Progenitor cell of endocrine pancreas (in vitro differentiated cells): Measurements from ENCODE around the gene PHF21A. TPM values are rescaled to one million over a fixed set of nuclear protein-coding genes. Genes with fewer than 3 reads are reported as not detected.

ENCODE experiments used
- DNase-seq: peaks from one replicate; pipeline ENCODE4 v3.0.0; 2021; ENCODE audit warnings: low spot score; ENCODE audit not compliant: unreplicated experiment
- H3K27ac Mint-ChIP-seq: 2 replicates; pipeline ENCODE4 v1.8.0; 2021; ENCODE audit warnings: mild to moderate bottlenecking, moderate library complexity, mixed read lengths
- H3K27me3 Mint-ChIP-seq: 2 replicates; pipeline ENCODE4 v1.8.0; 2021; ENCODE audit warnings: mixed read lengths
- H3K36me3 Mint-ChIP-seq: 2 replicates; pipeline ENCODE4 v1.8.0; 2022; ENCODE audit warnings: mixed read lengths; ENCODE audit not compliant: insufficient read depth
- H3K4me1 Mint-ChIP-seq: 2 replicates; pipeline ENCODE4 v1.8.0; 2021; ENCODE audit warnings: low read depth, mixed read lengths
- H3K4me3 Mint-ChIP-seq: 2 replicates; pipeline ENCODE4 v1.8.0; 2021; ENCODE audit warnings: low read depth, mild to moderate bottlenecking, moderate library complexity, mixed read lengths
- H3K9me3 Mint-ChIP-seq: 2 replicates; pipeline ENCODE4 v1.8.0; 2021; ENCODE audit warnings: low read depth, mixed read lengths
- CTCF ChIP-seq: fragments of 200-600 bp; sonication (generic); IDR thresholded peaks from one replicate; pipeline ENCODE4 v1.5.0; 2021; ENCODE audit warnings: antibody characterized with exemption, mild to moderate bottlenecking; ENCODE audit not compliant: unreplicated experiment
- total RNA-seq: library from RNA; stranded (reverse); gene quantifications from 2 replicates; pipeline ENCODE4 v1.2.1, GENCODE V29; 2021

Gene PHF21A
- total RNA-seq, 1 donor from 2014 or later, result 70.1 TPM

GRCh38 chr11:45942381-45942780 is 178.9 kb downstream of the PHF21A start:
- Mint-ChIP-seq H3K27me3 (no peaks in the 10 kb centered on the region), H3K4me3 (no peak overlapping the region), H3K4me1 (no peaks in the 10 kb centered on the region), H3K36me3 (peaks cover 14% of the 10 kb centered on the region), H3K9me3 (no peaks in the 10 kb centered on the region), H3K27ac (no peak overlapping the region)
- DNase-seq, result no peak
- no peak for TF ChIP-seq CTCF

GRCh38 chr11:45941285-45941684 is 180.0 kb downstream of the PHF21A start:
- H3K9me3 Mint-ChIP-seq, result no peaks in the 10 kb centered on the region
- no peak overlapping the region for H3K27ac Mint-ChIP-seq
- TF ChIP-seq CTCF, result no peak
- H3K4me1 Mint-ChIP-seq, result no peaks in the 10 kb centered on the region
- H3K36me3 Mint-ChIP-seq, result peaks cover 14% of the 10 kb centered on the region
- no peak overlapping the region for H3K4me3 Mint-ChIP-seq
- no peak for DNase-seq
- H3K27me3 Mint-ChIP-seq, result no peaks in the 10 kb centered on the region

DNA sequence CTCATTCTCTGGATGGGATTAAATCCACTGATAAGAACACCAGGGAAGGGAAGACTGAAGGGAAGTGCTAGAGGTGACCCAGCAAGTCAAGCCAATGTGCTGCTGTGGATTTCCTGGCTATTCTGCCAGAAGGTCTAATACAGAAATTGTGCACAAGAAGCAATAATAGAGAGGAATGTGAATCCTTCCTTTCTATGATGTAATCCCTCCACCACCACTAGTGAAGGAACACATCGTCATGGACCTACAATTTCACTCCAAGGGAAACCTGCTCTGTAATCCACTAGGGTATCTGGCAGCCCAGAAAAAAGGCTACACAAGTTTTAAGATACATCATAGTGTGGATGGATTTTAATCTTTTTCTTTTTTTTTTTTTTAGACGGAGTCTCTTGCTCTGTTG is 181.4 kb downstream of the PHF21A start:
- peaks cover 5% of the 10 kb centered on the region for H3K4me1 Mint-ChIP-seq
- H3K27ac Mint-ChIP-seq, result no peak overlapping the region
- H3K27me3 Mint-ChIP-seq, result no peaks in the 10 kb centered on the region
- TF ChIP-seq CTCF, result no peak
- no peaks in the 10 kb centered on the region for H3K9me3 Mint-ChIP-seq
- DNase-seq, result no peak
- no peak overlapping the region for H3K4me3 Mint-ChIP-seq
- peaks cover 6% of the 10 kb centered on the region for H3K36me3 Mint-ChIP-seq

GRCh38 chr11:45937916-45938315 is 183.3 kb downstream of the PHF21A start:
- Mint-ChIP-seq H3K27me3 (no peaks in the 10 kb centered on the region), H3K36me3 (peaks cover 4% of the 10 kb centered on the region), H3K9me3 (no peaks in the 10 kb centered on the region), H3K4me1 (peaks cover 21% of the 10 kb centered on the region), H3K27ac (no peak overlapping the region), H3K4me3 (no peak overlapping the region)
- no peak for TF ChIP-seq CTCF
- DNase-seq, result no peak

GRCh38 chr11:45936511-45937054 is 184.7 kb downstream of the PHF21A start:
- Mint-ChIP-seq H3K27me3 (no peaks in the 10 kb centered on the region), H3K4me3 (no peak overlapping the region), H3K36me3 (peaks cover 8% of the 10 kb centered on the region), H3K9me3 (no peaks in the 10 kb centered on the region), H3K4me1 (peaks cover 21% of the 10 kb centered on the region), H3K27ac (no peak overlapping the region)
- DNase-seq, result no peak
- no peak for TF ChIP-seq CTCF
